ENCODE measurements around the gene NT5C2.
"Not testable (repeated sequence)": the region's sequence is repeated elsewhere in the genome, so short reads cannot be mapped to it uniquely, and the experiment has no call there.

Gene NT5C2

GRCh38 chr10:103166523-103166922, 26.5 kb downstream of the NT5C2 start:
- H3K4me3 ChIP-seq (ENCODE audit: low read depth, low read length): no peak overlapping the region

- not testable (repeated sequence) for H3K4me3 ChIP-seq (ENCODE audit: low read depth, low read length)
Measured at GRCh38 chr10:103163766-103164403, 29.2 kb downstream of the NT5C2 start.

- H3K4me3 ChIP-seq (ENCODE audit: low read depth, low read length): no peak overlapping the region
Measured at GRCh38 chr10:103157246-103157645, 35.8 kb downstream of the NT5C2 start.

- no peak overlapping the region for H3K4me3 ChIP-seq (ENCODE audit: low read depth, low read length)
Measured at GRCh38 chr10:103155471-103156085, 37.5 kb downstream of the NT5C2 start.

- no peak overlapping the region for H3K4me3 ChIP-seq (ENCODE audit: low read depth, low read length)
Measured at GRCh38 chr10:103154521-103155299, 38.4 kb downstream of the NT5C2 start.

DNA sequence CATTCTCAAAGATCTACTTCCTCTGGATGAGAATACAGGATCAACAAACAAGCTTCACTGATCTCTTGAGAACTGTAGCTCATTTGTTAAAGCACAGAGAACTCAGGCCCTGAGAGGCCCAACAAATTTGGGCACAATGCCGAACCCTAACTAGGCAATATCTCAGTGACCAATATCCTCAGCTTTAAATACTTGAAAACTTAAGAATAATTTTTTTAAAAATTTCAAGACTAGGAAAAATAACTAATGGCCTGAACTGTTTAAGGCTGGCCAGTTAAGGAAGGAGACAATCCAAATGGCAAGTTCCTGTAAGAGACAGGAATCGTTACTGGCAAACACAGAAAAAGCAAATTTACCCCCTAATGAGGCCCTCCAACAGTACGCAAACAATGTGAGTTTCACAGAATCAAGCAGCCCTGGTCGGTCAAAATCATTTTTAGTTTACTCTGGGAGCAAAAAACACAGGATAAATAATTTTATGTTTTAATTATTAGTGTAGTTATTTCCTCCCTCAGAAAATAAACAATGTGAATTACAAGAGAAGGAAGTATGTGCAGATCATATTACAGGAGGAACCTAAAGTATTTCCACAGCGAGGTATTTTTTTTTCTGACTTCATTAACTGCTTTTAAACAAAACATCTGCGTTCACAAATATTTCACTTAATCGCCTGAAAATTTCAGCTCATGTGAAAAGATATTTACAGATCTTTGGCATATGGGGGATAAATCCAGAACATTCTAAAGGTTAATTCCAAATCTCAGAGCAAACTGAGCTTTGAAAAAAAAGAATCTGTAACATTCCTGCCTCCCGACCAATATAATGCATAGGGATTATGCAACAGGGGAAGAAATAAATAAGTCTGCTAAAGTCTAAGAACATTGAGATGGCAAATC, 39.5 kb downstream of the NT5C2 start:
- no peak overlapping the region for H3K4me3 ChIP-seq (ENCODE audit: low read depth, low read length)

GRCh38 chr10:103149991-103150622, 43.0 kb downstream of the NT5C2 start:
- H3K4me3 ChIP-seq (ENCODE audit: low read depth, low read length): no peak overlapping the region

- H3K4me3 ChIP-seq (ENCODE audit: low read depth, low read length): no peak overlapping the region
Measured at GRCh38 chr10:103147645-103148044, 45.4 kb downstream of the NT5C2 start.

GRCh38 chr10:103145860-103146466, 47.1 kb downstream of the NT5C2 start:
- H3K4me3 ChIP-seq (ENCODE audit: low read depth, low read length): no peak overlapping the region

DNA sequence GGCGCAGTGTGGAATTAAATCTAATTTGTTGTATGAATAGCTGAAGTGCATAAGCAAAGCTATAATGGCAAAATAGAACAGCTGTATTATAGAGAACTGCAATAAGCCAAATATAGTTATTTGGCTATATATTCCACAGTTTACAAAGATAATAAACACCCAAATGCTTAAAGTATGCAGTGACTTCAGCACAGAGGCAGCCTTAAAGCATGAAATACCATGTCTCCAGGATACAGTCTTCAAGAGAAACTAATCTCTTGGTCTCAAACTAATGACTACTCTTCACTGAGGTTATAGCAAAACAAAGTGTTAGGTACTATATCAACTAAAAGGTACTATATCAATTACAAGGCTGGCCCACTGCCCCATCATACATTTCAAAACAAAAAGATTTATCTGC, 48.0 kb downstream of the NT5C2 start:
- no peak overlapping the region for H3K4me3 ChIP-seq (ENCODE audit: low read depth, low read length)

GRCh38 chr10:103144041-103144440, 49.0 kb downstream of the NT5C2 start:
- H3K4me3 ChIP-seq (ENCODE audit: low read depth, low read length): no peak overlapping the region

- not testable (repeated sequence) for H3K4me3 ChIP-seq (ENCODE audit: low read depth, low read length)
Measured at GRCh38 chr10:103143641-103144040, 49.4 kb downstream of the NT5C2 start.

GRCh38 chr10:103141950-103142349, 51.1 kb downstream of the NT5C2 start:
- no peak overlapping the region for H3K4me3 ChIP-seq (ENCODE audit: low read depth, low read length)

- no peak overlapping the region for H3K4me3 ChIP-seq (ENCODE audit: low read depth, low read length)
Measured at GRCh38 chr10:103140469-103140868, 52.6 kb downstream of the NT5C2 start.

DNA sequence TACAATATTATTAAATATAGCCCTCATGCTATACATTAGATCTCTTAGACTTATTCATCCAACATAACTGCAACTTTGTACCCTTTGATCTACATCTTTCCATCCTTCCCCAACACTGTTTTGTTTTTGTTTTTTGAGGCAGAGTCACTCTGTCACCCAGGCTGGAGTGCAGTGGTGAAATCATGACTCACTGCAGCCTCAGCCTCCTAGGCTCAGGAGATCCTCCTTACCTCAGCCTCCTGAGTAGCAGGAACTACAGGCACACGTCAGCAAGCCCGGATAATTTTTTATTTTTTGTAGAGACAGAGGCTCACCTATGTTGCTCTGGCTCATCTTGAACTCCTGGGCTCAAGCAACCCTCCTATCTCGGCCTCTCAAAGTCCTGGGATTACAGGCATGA, 53.3 kb downstream of the NT5C2 start:
- no peak overlapping the region for H3K4me3 ChIP-seq (ENCODE audit: low read depth, low read length)

DNA sequence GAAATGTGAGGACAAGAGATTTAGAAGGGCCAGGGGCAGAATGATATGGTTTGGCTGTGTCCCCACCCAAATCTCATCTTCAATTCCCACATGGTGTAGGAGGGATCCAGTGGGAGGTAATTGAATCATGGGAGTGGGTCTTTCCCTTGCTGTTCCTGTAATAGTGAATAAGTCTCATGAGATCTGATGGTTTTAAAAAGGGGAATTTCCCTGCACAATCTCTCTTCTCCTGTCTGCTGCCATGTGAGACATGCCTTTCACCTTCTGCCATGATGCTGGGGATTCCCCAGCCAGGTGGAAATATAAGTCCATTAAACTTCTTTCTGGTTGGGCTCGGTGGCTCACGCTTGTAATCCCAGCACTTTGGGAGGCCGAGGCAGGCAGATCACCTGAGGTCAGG, 57.9 kb downstream of the NT5C2 start:
- H3K4me3 ChIP-seq (ENCODE audit: low read depth, low read length): not testable (repeated sequence)

DNA sequence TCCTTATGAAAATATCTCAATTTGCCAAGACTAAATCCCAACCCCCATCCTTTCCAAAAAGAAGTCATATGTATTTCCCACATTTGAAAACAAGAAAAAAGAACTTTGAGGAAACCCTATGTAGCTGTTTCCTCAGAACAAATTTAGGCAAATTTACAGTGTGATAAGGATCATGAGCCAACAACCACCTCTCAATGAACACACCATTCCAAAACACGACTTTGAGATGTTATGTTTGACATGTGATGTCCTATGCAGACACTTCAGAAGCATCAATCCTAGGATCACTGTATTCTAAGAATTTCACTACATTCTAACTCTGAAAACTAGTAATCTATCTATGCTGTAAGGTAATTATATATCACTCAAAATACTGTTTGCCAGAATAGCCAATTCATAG, 62.2 kb downstream of the NT5C2 start:
- no peak overlapping the region for H3K4me3 ChIP-seq (ENCODE audit: low read depth, low read length)

GRCh38 chr10:103130180-103130579, 62.9 kb downstream of the NT5C2 start:
- not testable (repeated sequence) for H3K4me3 ChIP-seq (ENCODE audit: low read depth, low read length)

- no peak overlapping the region for H3K4me3 ChIP-seq (ENCODE audit: low read depth, low read length)
Measured at GRCh38 chr10:103127241-103127640, 65.8 kb downstream of the NT5C2 start.
